Glutamatergic neuron (in vitro differentiated cells): ENCODE measurements around the gene ZNF557. TPM values are rescaled to one million over a fixed set of nuclear protein-coding genes. Genes with fewer than 3 reads are reported as not detected.

ENCODE experiments used
- DNase-seq: peaks from one replicate; pipeline ENCODE4 v3.0.0; 2022
- H3K27ac Mint-ChIP-seq: one replicate; pipeline ENCODE4 v1.8.0; 2020; ENCODE audit warnings: mild to moderate bottlenecking, mixed read lengths, inconsistent platforms; ENCODE audit not compliant: unreplicated experiment
- H3K27me3 Mint-ChIP-seq: one replicate; pipeline ENCODE4 v1.8.0; 2020; ENCODE audit warnings: mild to moderate bottlenecking, moderate library complexity, mixed read lengths, inconsistent platforms; ENCODE audit not compliant: unreplicated experiment
- H3K36me3 Mint-ChIP-seq: one replicate; pipeline ENCODE4 v1.8.0; 2020; ENCODE audit warnings: mild to moderate bottlenecking, mixed read lengths, inconsistent platforms; ENCODE audit not compliant: unreplicated experiment
- H3K4me1 Mint-ChIP-seq: one replicate; pipeline ENCODE4 v1.8.0; 2020; ENCODE audit warnings: mild to moderate bottlenecking, low read depth, mixed read lengths, inconsistent platforms; ENCODE audit not compliant: unreplicated experiment
- H3K4me3 Mint-ChIP-seq: one replicate; pipeline ENCODE4 v1.8.0; 2020; ENCODE audit warnings: mild to moderate bottlenecking, mixed read lengths, inconsistent platforms; ENCODE audit not compliant: unreplicated experiment
- H3K9me3 Mint-ChIP-seq: one replicate; pipeline ENCODE4 v1.8.0; 2020; ENCODE audit warnings: mild to moderate bottlenecking, moderate library complexity, mixed read lengths, inconsistent platforms; ENCODE audit not compliant: unreplicated experiment
- CTCF ChIP-seq: fragments of 200-600 bp; sonication (generic); IDR thresholded peaks from one replicate; pipeline ENCODE4 v1.5.0; 2021; ENCODE audit not compliant: partially characterized antibody, unreplicated experiment
- total RNA-seq: library from RNA; stranded (reverse); fragmentation: NEBNext Ultra II Directional; extraction: Animal tissue kit (Norgen Biotek cat#: 25700); gene quantifications from one replicate; pipeline ENCODE4 v1.2.1, GENCODE V29; 2021; ENCODE audit not compliant: unreplicated experiment

The ZNF557 gene
- total RNA-seq, 1 donor from 2014 or later: 13.7 TPM

GRCh38 chr19:7068599-7068998 is 904 bp upstream of the ZNF557 start:
- Mint-ChIP-seq H3K4me1 (no peaks in the 10 kb centered on the region), H3K36me3 (peaks cover 11% of the 10 kb centered on the region), H3K27me3 (peaks cover 2% of the 10 kb centered on the region), H3K9me3 (peaks cover 5% of the 10 kb centered on the region), H3K27ac (peak overlapping the region; percentile 74), H3K4me3 (peak overlapping the region; percentile 96)
- TF ChIP-seq CTCF: no peak
- DNase-seq: no peak

- no peaks in the 10 kb centered on the region for H3K4me1 Mint-ChIP-seq
- no peak for TF ChIP-seq CTCF
- no peak for DNase-seq
- peak overlapping the region; percentile 38 for H3K27ac Mint-ChIP-seq
- H3K4me3 Mint-ChIP-seq: peak overlapping the region; percentile 96
- peaks cover 11% of the 10 kb centered on the region for H3K36me3 Mint-ChIP-seq
- H3K27me3 Mint-ChIP-seq: peaks cover 2% of the 10 kb centered on the region
- peaks cover 5% of the 10 kb centered on the region for H3K9me3 Mint-ChIP-seq
Observed at GRCh38 chr19:7069904-7070226, 362 bp downstream of the ZNF557 start.

- DNase-seq: no peak
- H3K4me3 Mint-ChIP-seq: peak overlapping the region; percentile 8
- H3K36me3 Mint-ChIP-seq: peaks cover 29% of the 10 kb centered on the region
Observed at GRCh38 chr19:7072541-7072940, 3.0 kb downstream of the ZNF557 start.

GRCh38 chr19:7074705-7075282 is 5.3 kb downstream of the ZNF557 start:
- H3K36me3 Mint-ChIP-seq: peaks cover 45% of the 10 kb centered on the region
- no peak for TF ChIP-seq CTCF
- H3K27me3 Mint-ChIP-seq: peaks cover 2% of the 10 kb centered on the region
- H3K27ac Mint-ChIP-seq: no peak overlapping the region
- H3K4me1 Mint-ChIP-seq: no peaks in the 10 kb centered on the region
- H3K4me3 Mint-ChIP-seq: no peak overlapping the region
- DNase-seq: no peak
- H3K9me3 Mint-ChIP-seq: peaks cover 11% of the 10 kb centered on the region

More at GRCh38 chr19:7072541-7072940, 3.0 kb downstream of the ZNF557 start:
- Mint-ChIP-seq H3K27me3 (peaks cover 2% of the 10 kb centered on the region), H3K9me3 (peaks cover 5% of the 10 kb centered on the region), H3K4me1 (no peaks in the 10 kb centered on the region), H3K27ac (no peak overlapping the region)
- no peak for TF ChIP-seq CTCF

- no peak for DNase-seq
- Mint-ChIP-seq H3K36me3 (peaks cover 56% of the 10 kb centered on the region), H3K9me3 (peaks cover 15% of the 10 kb centered on the region), H3K4me3 (no peak overlapping the region), H3K27ac (no peak overlapping the region), H3K4me1 (no peaks in the 10 kb centered on the region), H3K27me3 (peaks cover 2% of the 10 kb centered on the region)
- TF ChIP-seq CTCF: no peak
Observed at GRCh38 chr19:7076151-7076550, 6.6 kb downstream of the ZNF557 start.
